SK-N-SH (cell line): ENCODE results near the gene CFAP44.

Source experiments
- CTCF ChIP-seq: fragments of 200-600 bp; sonication (generic); IDR thresholded peaks from 2 replicates; pipeline ENCODE4 v1.6.1; 2017; ENCODE audit warnings: antibody characterized with exemption, mild to moderate bottlenecking, moderate library complexity
- ELF1 ChIP-seq: IDR thresholded peaks from 2 replicates; pipeline ENCODE4 v1.4.0; 2012
- GABPA ChIP-seq: IDR thresholded peaks from 2 replicates; pipeline ENCODE4 v1.4.0; 2012; ENCODE audit warnings: low read depth, mild to moderate bottlenecking
- MXI1 ChIP-seq: IDR thresholded peaks from 2 replicates; pipeline ENCODE4 v1.6.1; 2012; ENCODE audit warnings: mild to moderate bottlenecking, low read depth, low read length, improper control_type of control experiment
- NFIC ChIP-seq: IDR thresholded peaks from 2 replicates; pipeline ENCODE4 v1.4.0; 2012; ENCODE audit warnings: borderline replicate concordance
- POLR2AphosphoS5 ChIP-seq: IDR thresholded peaks from 2 replicates; pipeline ENCODE4 v1.6.1; 2012; ENCODE audit warnings: low read depth, low read length
- RAD21 ChIP-seq: IDR thresholded peaks from 2 replicates; pipeline ENCODE4 v1.6.1; 2012; ENCODE audit warnings: mild to moderate bottlenecking, low read length
- SMC3 ChIP-seq: IDR thresholded peaks from 2 replicates; pipeline ENCODE4 v1.6.1; 2012; ENCODE audit warnings: low read depth, low read length, improper control_type of control experiment
- TAF1 ChIP-seq: IDR thresholded peaks from 2 replicates; pipeline ENCODE4 v1.6.1; 2012; ENCODE audit warnings: low read depth, mild to moderate bottlenecking, low read length, moderate library complexity, borderline replicate concordance

DNA sequence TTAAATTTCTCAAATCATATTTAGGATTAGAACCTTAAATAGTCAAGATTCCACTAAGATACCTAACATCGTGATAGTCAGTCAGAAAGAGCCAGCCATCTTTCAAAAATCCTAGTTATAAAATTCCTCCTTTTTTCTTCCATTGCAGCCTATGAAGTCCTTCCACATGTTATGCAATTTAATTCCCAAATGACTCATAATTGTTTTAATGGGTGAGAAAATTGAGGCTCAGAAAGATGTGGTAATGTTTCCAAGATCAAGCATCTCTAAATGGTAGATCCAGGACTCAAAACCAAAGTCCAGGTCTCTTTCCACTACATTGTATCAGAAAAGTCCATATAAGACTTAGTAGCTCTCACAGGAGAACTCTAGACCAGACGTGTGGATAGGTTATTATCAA lies 9.5 kb downstream of the CFAP44 start:
- TF ChIP-seq CTCF, result no peak
- TF ChIP-seq SMC3, result no peak
- TF ChIP-seq NFIC, result no peak
- no peak for TF ChIP-seq ELF1
- TF ChIP-seq MXI1, result no peak
- no peak for TF ChIP-seq TAF1
- no peak for TF ChIP-seq RAD21
- TF ChIP-seq POLR2AphosphoS5, result no peak
- TF ChIP-seq GABPA, result no peak
